ENCODE data around the gene COLEC11.

DNA sequence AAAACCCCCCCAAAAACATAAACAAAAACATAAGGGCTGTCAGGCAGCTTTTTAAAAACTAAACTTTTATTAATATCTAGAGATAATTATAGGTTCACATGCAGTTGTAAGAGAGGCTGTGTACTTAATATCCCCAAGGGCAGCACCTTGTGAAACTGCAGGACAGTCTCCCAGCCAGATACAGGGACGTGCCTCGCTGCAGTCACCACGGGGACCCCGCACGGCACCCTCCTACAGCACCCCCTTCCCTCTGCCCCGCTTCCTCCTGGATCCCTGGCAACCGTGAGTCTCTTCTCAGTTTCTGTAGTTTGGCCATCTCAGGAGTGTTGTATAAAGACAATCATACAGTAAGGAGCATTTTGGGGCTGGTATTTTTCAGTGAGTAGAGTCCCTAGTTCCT is 6.8 kb upstream of the COLEC11 start:
- TF ChIP-seq POLR2A (IDR thresholded peaks at IDR 0.05; ENCODE audit: low read length) (no peak), GATA1 (IDR thresholded peaks at IDR 0.05; ENCODE audit: low read depth, low read length) (no peak)

Measured in erythroblast (primary cell).